K562 (cell line): ENCODE results near the gene TCF4. TPM values are rescaled to one million over a fixed set of nuclear protein-coding genes. Genes with fewer than 3 reads are reported as not detected.

Experiments
- ATAC-seq: fragments of 200-7000 bp; cut with Tn5 transposase; 3 replicates; pipeline ENCODE4 v1.9.1; 2020; ENCODE audit warnings: moderate library complexity
- BruUV-seq: library from RNA; stranded (reverse); fragments of 400-500 nt; replicated peaks from 2 replicates; lab custom pipeline; 2021; lab: Mats Ljungman, UMichigan
- CTCF ChIA-PET: fragments of 300-600 bp; formaldehyde crosslinking; extraction: SDS; loops from one replicate; lab custom pipeline; 2021; ENCODE audit warnings: low intra/inter-chr PET ratio; lab: Yijun Ruan, JAX
- POLR2A ChIA-PET: fragments of 300-600, 350-650 bp; sonication (Branson Sonifier 250); formaldehyde crosslinking; extraction: SDS; loops from one replicate; lab custom pipeline; 2021; ENCODE audit warnings: antibody characterized with exemption, inconsistent platforms; lab: Yijun Ruan, JAX
- DNase-seq, 4 experiments: peaks; one replicate each; pipeline versions ENCODE4 v3.0.0 to v3.0.0-alpha.2; 2011 to 2018; ENCODE audit warnings: low spot score in 3 of 4, mixed read lengths in 3 of 4; ENCODE audit errors: extremely low read depth in 1 of 4
- FAIRE-seq: peaks from 2 replicates; lab custom pipeline; 2011; peaks lifted over from hg19 to GRCh38; lab: Jason Lieb, UNC
- H2AFZ ChIP-seq: 2 replicates; pipeline ENCODE4 v1.6.0; 2011; ENCODE audit warnings: low read depth, low read length, control low read depth, inconsistent platforms
- H3K27ac ChIP-seq: fragments of 200-600 bp; 3 replicates; pipeline ENCODE4 v1.8.0; 2011; ENCODE audit warnings: low read depth, mild to moderate bottlenecking, control low read depth, inconsistent platforms, low read length, moderate library complexity, mixed read lengths; ENCODE audit errors: extremely low read depth
- H3K27me3 ChIP-seq, 2 experiments: fragments of 300-600 bp in 1 of 2; 2 replicates in 1 of 2; 3 replicates in 1 of 2; pipeline versions ENCODE4 v1.6.0 to v1.8.0; 2011; ENCODE audit warnings: inconsistent platforms in 2 of 2, low read length in 2 of 2, mild to moderate bottlenecking in 1 of 2, mixed read lengths in 1 of 2, moderate library complexity in 1 of 2; ENCODE audit not compliant: control insufficient read depth in 2 of 2, insufficient read depth in 2 of 2
- H3K36me3 ChIP-seq: fragments of 300-600 bp; 3 replicates; pipeline ENCODE4 v1.8.0; 2011; ENCODE audit warnings: mild to moderate bottlenecking, low read length, inconsistent platforms; ENCODE audit not compliant: control insufficient read depth, insufficient read depth
- H3K4me1 ChIP-seq, 2 experiments: fragments of 200-600 bp in 1 of 2; replicated peaks in 1 of 2; 2 replicates in 1 of 2; 3 replicates in 1 of 2; pipeline versions ENCODE4 v1.5.1 to v1.8.0; 2011; ENCODE audit warnings: inconsistent platforms in 2 of 2, low read length in 2 of 2, mild to moderate bottlenecking in 1 of 2, mixed read lengths in 1 of 2, moderate library complexity in 1 of 2; ENCODE audit not compliant: control insufficient read depth in 2 of 2, insufficient read depth in 2 of 2
- H3K4me2 ChIP-seq: 2 replicates; pipeline ENCODE4 v1.6.1; 2011; ENCODE audit warnings: low read length, control low read depth, inconsistent platforms, mixed read lengths; ENCODE audit not compliant: insufficient read depth
- H3K4me3 ChIP-seq: fragments of 200-600 bp; sonication (generic), shearing (Covaris generic); 2 replicates; pipeline ENCODE4 v1.5.1; 2016; ENCODE audit warnings: control low read depth, inconsistent platforms
- H3K79me2 ChIP-seq: fragments of 200-600 bp; 3 replicates; pipeline ENCODE4 v1.8.0; 2011; ENCODE audit warnings: low read length, inconsistent platforms; ENCODE audit not compliant: control insufficient read depth, insufficient read depth
- H3K9ac ChIP-seq, 2 experiments: 2 replicates each; pipeline versions ENCODE4 v1.6.0 to v1.6.1; 2011; ENCODE audit warnings: low read depth in 2 of 2, low read length in 2 of 2, control low read depth in 1 of 2, inconsistent platforms in 1 of 2, mild to moderate bottlenecking in 1 of 2, mixed read lengths in 1 of 2; ENCODE audit not compliant: insufficient read depth in 1 of 2
- H3K9me1 ChIP-seq: one replicate; pipeline ENCODE4 v1.6.0; 2011; ENCODE audit warnings: inconsistent platforms, mild to moderate bottlenecking, low read length, moderate library complexity; ENCODE audit not compliant: control insufficient read depth, insufficient read depth
- H3K9me3 ChIP-seq: replicated peaks from 2 replicates; pipeline ENCODE4 v1.5.1; 2011; ENCODE audit warnings: low read depth, low read length, inconsistent platforms; ENCODE audit not compliant: control insufficient read depth, insufficient read depth
- H4K20me1 ChIP-seq: replicated peaks from 2 replicates; pipeline ENCODE4 v1.6.1; 2011; ENCODE audit warnings: low read length, inconsistent platforms, mixed read lengths; ENCODE audit not compliant: control insufficient read depth, insufficient read depth
- CBX5 ChIP-seq: IDR thresholded peaks from 2 replicates; pipeline ENCODE4 v1.6.1; 2014; ENCODE audit warnings: low read depth, borderline replicate concordance
- CCNT2 ChIP-seq: IDR thresholded peaks from 2 replicates; pipeline ENCODE4 v1.6.1; 2011; ENCODE audit warnings: borderline replicate concordance, low read depth, mild to moderate bottlenecking, moderate library complexity, mixed read lengths, low read length; ENCODE audit not compliant: insufficient read length; ENCODE audit errors: extremely low read depth
- CHD1 ChIP-seq: fragments of 200-600 bp; sonication (generic); IDR thresholded peaks from one replicate; pipeline ENCODE4 v1.6.1; 2012; ENCODE audit warnings: mild to moderate bottlenecking, moderate library complexity, low read length, inconsistent platforms
- FIP1L1 ChIP-seq: fragments of 200-400 bp; formaldehyde crosslinking; IDR thresholded peaks from 2 replicates; pipeline ENCODE4 v1.6.1; 2018; ENCODE audit warnings: mild to moderate bottlenecking, low read depth, low read length; ENCODE audit not compliant: poor library complexity, severe bottlenecking
- HLTF ChIP-seq: fragments of 450-650 bp; IDR thresholded peaks from 2 replicates; pipeline ENCODE4 v1.6.1; 2016
- PCBP2 ChIP-seq: fragments of 200-400 bp; formaldehyde crosslinking; IDR thresholded peaks from 2 replicates; pipeline ENCODE4 v1.6.1; 2018; ENCODE audit warnings: low read length, low read depth, mild to moderate bottlenecking, moderate library complexity; ENCODE audit not compliant: poor library complexity, severe bottlenecking
- PRPF4 ChIP-seq: fragments of 200-400 bp; formaldehyde crosslinking; IDR thresholded peaks from one replicate; pipeline ENCODE4 v1.6.1; 2017; ENCODE audit warnings: low read length, low read depth, mild to moderate bottlenecking; ENCODE audit not compliant: insufficient read depth, poor library complexity, severe bottlenecking
- PTTG1 ChIP-seq: fragments of 450-650 bp; IDR thresholded peaks from 2 replicates; pipeline ENCODE4 v1.6.1; 2016; ENCODE audit warnings: low read depth, mild to moderate bottlenecking, missing genetic modification characterization, missing compliant biosample characterization
- RBM39 ChIP-seq: fragments of 200-400 bp; formaldehyde crosslinking; optimal IDR thresholded peaks from 2 replicates; pipeline ENCODE3; 2018; ENCODE audit warnings: low read depth, low read length
- ZNF699 ChIP-seq: fragments of 250-450 bp; sonication (Bioruptor Pico); IDR thresholded peaks from 2 replicates; pipeline ENCODE4 v1.8.0; 2021; ENCODE audit warnings: mild to moderate bottlenecking, moderate library complexity; ENCODE audit not compliant: insufficient replicate concordance
- WGBS: fragments of 100-300 bp; shearing (Covaris generic); methylation state at CpG from one replicate; pipeline ENCODE4 v1.1.6; 2016; ENCODE audit warnings: low coverage, mixed read lengths; ENCODE audit not compliant: insufficient coverage; ENCODE audit errors: missing lambda C conversion rate; 5-methylcytosine and 5-hydroxymethylcytosine counted together
- in situ Hi-C: fragments of 300-500 bp; cut with MboI; formaldehyde crosslinking; loops from 4 replicates; pipeline ENCODE4 v1.15.0; 2018; ENCODE audit warnings: inconsistent platforms, mixed read lengths
- intact Hi-C: fragments of 100-400 bp; cut with micrococcal nuclease; formaldehyde crosslinking; loops from 2 replicates; pipeline ENCODE4 v1.14.2; 2022
- polyA plus RNA-seq, 8 experiments: library from polyadenylated mRNA; depleted of rRNA in 4 of 8; stranded (reverse) in 5 of 8; unstranded in 3 of 8; fragments of >200 nt; fragmentation: Nextera tagmentation in 2 of 8; fragmentation: Illumina TruSeq in 1 of 8; extraction: Ambion mirVana in 2 of 8; extraction: Trizol in 1 of 8; gene quantifications; 2 replicates each; pipeline versions ENCODE4 v1.2.1 to v1.2.3, GENCODE V29; 2011 to 2014; ENCODE audit warnings: inconsistent platforms in 1 of 8, missing spikeins in 1 of 8
- total RNA-seq, 7 experiments: library from RNA; depleted of rRNA in 6 of 7; stranded (reverse); fragments of >200 nt in 6 of 7; fragmentation: Illumina TruSeq in 2 of 7; extraction: Trizol in 2 of 7; gene quantifications; 2 replicates each; pipeline versions ENCODE4 v1.2.1 to v1.2.3, GENCODE V29; 2011 to 2021; ENCODE audit warnings: low replicate concordance in 1 of 7
- TF ChIP-seq, protein P1 (sequence below): fragments of 250-450 bp; sonication (Bioruptor Pico); IDR thresholded peaks from 2 replicates; pipeline ENCODE4 v1.4.0; 2020; ENCODE audit warnings: mild to moderate bottlenecking, moderate library complexity
- TF ChIP-seq, protein P2 (sequence below): fragments of 450-650 bp; IDR thresholded peaks from one replicate; pipeline ENCODE4 v1.6.1; 2018; ENCODE audit warnings: mild to moderate bottlenecking, moderate library complexity; ENCODE audit not compliant: partially characterized antibody
- TF ChIP-seq, protein P3 (sequence below), 2 experiments: IDR thresholded peaks; 2 replicates each; pipeline ENCODE4 v1.6.1; 2011; ENCODE audit warnings: borderline replicate concordance in 1 of 2, control low read depth in 1 of 2, low read depth in 1 of 2, low read length in 1 of 2, mild to moderate bottlenecking in 1 of 2, mixed read lengths in 1 of 2, moderate library complexity in 1 of 2; ENCODE audit not compliant: insufficient read depth in 1 of 2, insufficient read length in 1 of 2, poor library complexity in 1 of 2, severe bottlenecking in 1 of 2; ENCODE audit errors: extremely low read depth in 1 of 2
- TF ChIP-seq, protein P4 (sequence below): sonication (generic); formaldehyde crosslinking; IDR thresholded peaks from 2 replicates; pipeline ENCODE4 v1.8.1; 2022; ENCODE audit warnings: missing genetic modification reagents

Gene TCF4
- total and polyA plus RNA-seq, 9 of the 15 experiments (the other 6 are each of a cell fraction or from before 2014, with no cell fraction given) = 4.8 to 24.7 (median 15.2) TPM

DNA sequence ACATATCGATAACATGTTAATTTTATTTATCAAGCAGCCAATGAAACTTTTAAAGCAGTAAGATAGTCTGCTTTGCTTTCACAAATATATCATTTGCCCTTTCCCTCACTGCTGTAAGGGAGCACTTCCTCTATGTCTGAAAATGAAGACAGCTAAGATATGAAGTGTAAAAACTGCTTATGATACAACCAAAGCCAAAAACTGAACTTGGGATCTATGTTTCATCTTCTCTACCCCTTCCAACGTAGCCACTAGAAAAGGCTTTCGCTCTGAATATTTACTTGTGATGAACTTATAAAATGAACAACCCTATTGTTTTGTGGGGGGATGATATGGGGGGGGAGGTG, 140.3 kb downstream of the TCF4 start:
- Histone ChIP-seq H3K36me3 (no peaks in the 10 kb centered on the region), H3K27ac (no peak overlapping the region), H3K4me2 (no peak overlapping the region), H4K20me1 (no peaks in the 10 kb centered on the region), H3K4me3 (no peak overlapping the region), H3K9ac (no peak overlapping the region), H3K9me3 (no peaks in the 10 kb centered on the region), H3K4me1 (peaks cover 0 to 5% of the 10 kb centered on the region in 2 experiments; a peak in 3 of 5 replicates), H3K9me1 (no peaks in the 10 kb centered on the region), H2AFZ (no peak overlapping the region), H3K79me2 (no peaks in the 10 kb centered on the region; the same call in 2 of the 3 replicates), H3K27me3 (no peaks in the 10 kb centered on the region)
- ATAC-seq (no peak), FAIRE-seq (no peak), DNase-seq (no peak)
- intact Hi-C loops = no loop called here
- CTCF ChIA-PET = no interaction called here
- no TSS peak for BruUV-seq
- in situ Hi-C loops = no loop called here
- WGBS = 91% methylated on average over 2 of the region's 3 CpGs
- POLR2A ChIA-PET = interaction anchor here (0.6 kb wide), 1 partner anchor 19 kb away, joined by 3 read pairs; no protein-coding TSS in a partner anchor
- TF ChIP-seq, protein P1, sequence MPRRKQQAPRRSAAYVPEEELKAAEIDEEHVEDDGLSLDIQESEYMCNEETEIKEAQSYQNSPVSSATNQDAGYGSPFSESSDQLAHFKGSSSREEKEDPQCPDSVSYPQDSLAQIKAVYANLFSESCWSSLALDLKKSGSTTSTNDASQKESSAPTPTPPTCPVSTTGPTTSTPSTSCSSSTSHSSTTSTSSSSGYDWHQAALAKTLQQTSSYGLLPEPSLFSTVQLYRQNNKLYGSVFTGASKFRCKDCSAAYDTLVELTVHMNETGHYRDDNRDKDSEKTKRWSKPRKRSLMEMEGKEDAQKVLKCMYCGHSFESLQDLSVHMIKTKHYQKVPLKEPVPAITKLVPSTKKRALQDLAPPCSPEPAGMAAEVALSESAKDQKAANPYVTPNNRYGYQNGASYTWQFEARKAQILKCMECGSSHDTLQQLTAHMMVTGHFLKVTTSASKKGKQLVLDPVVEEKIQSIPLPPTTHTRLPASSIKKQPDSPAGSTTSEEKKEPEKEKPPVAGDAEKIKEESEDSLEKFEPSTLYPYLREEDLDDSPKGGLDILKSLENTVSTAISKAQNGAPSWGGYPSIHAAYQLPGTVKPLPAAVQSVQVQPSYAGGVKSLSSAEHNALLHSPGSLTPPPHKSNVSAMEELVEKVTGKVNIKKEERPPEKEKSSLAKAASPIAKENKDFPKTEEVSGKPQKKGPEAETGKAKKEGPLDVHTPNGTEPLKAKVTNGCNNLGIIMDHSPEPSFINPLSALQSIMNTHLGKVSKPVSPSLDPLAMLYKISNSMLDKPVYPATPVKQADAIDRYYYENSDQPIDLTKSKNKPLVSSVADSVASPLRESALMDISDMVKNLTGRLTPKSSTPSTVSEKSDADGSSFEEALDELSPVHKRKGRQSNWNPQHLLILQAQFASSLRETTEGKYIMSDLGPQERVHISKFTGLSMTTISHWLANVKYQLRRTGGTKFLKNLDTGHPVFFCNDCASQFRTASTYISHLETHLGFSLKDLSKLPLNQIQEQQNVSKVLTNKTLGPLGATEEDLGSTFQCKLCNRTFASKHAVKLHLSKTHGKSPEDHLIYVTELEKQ (CRISPR knock-in tag) = no peak
- TF ChIP-seq ZNF699 (CRISPR knock-in tag) = no peak
- TF ChIP-seq, protein P2, sequence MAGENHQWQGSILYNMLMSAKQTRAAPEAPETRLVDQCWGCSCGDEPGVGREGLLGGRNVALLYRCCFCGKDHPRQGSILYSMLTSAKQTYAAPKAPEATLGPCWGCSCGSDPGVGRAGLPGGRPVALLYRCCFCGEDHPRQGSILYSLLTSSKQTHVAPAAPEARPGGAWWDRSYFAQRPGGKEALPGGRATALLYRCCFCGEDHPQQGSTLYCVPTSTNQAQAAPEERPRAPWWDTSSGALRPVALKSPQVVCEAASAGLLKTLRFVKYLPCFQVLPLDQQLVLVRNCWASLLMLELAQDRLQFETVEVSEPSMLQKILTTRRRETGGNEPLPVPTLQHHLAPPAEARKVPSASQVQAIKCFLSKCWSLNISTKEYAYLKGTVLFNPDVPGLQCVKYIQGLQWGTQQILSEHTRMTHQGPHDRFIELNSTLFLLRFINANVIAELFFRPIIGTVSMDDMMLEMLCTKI = no peak
- TF ChIP-seq, protein P3, sequence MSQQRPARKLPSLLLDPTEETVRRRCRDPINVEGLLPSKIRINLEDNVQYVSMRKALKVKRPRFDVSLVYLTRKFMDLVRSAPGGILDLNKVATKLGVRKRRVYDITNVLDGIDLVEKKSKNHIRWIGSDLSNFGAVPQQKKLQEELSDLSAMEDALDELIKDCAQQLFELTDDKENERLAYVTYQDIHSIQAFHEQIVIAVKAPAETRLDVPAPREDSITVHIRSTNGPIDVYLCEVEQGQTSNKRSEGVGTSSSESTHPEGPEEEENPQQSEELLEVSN (IDR thresholded peaks at IDR 0.05; ENCODE audit: borderline replicate concordance in 1 of 2, extremely low read depth in 1 of 2, insufficient read depth in 1 of 2, insufficient read length in 1 of 2, low read depth in 1 of 2, low read length in 1 of 2, poor library complexity in 1 of 2, severe bottlenecking in 1 of 2) = no peak
- TF ChIP-seq PRPF4 = no peak
- TF ChIP-seq CCNT2 = no peak
- TF ChIP-seq CBX5 = no peak
- no peak for TF ChIP-seq HLTF
- TF ChIP-seq, protein P4, sequence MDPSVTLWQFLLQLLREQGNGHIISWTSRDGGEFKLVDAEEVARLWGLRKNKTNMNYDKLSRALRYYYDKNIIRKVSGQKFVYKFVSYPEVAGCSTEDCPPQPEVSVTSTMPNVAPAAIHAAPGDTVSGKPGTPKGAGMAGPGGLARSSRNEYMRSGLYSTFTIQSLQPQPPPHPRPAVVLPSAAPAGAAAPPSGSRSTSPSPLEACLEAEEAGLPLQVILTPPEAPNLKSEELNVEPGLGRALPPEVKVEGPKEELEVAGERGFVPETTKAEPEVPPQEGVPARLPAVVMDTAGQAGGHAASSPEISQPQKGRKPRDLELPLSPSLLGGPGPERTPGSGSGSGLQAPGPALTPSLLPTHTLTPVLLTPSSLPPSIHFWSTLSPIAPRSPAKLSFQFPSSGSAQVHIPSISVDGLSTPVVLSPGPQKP = no peak
- TF ChIP-seq PCBP2 = no peak
- no peak for TF ChIP-seq RBM39
- no peak for TF ChIP-seq FIP1L1
- no peak for TF ChIP-seq PTTG1
- no peak for TF ChIP-seq CHD1
